Body of pancreas (tissue), 4 donors: ENCODE data around the gene SCRN2. TPM values are rescaled to one million over a fixed set of nuclear protein-coding genes. Genes with fewer than 3 reads are reported as not detected.

ENCODE experiments used
- ATAC-seq: fragments of 150-250 bp; one replicate; pipeline ENCODE4 v1.9.1; 2016
- DNase-seq, 4 donors: peaks; one replicate each; pipeline ENCODE4 v3.0.0-alpha.2; 2019
- H3K27ac ChIP-seq, 4 donors: fragments of 200-600 bp; sonication (generic); 1 replicate in 3 of 4; 2 replicates in 1 of 4; pipeline versions ENCODE4 v1.5.1 to v1.6.1; 2016 to 2019; ENCODE audit warnings: mild to moderate bottlenecking in 1 of 4, mixed read lengths in 1 of 4, moderate library complexity in 1 of 4
- H3K27me3 ChIP-seq, 2 donors: fragments of 200-600 bp; sonication (generic); one replicate each; pipeline ENCODE4 v1.6.0; 2016; ENCODE audit warnings: mild to moderate bottlenecking in 1 of 2
- H3K36me3 ChIP-seq, 2 donors: fragments of 200-600 bp; sonication (generic); replicated peaks in 1 of 2; 2 replicates each; pipeline ENCODE4 v1.5.1; 2016; ENCODE audit warnings: low read depth in 2 of 2; ENCODE audit not compliant: insufficient read depth in 1 of 2
- H3K4me1 ChIP-seq: fragments of 200-600 bp; sonication (generic); one replicate; pipeline ENCODE4 v1.6.0; 2016
- H3K4me3 ChIP-seq, 2 donors: fragments of 200-600 bp; sonication (generic); 1 replicate in 1 of 2; 2 replicates in 1 of 2; pipeline ENCODE4 v1.5.1; 2016 to 2019
- H3K9me3 ChIP-seq, 3 donors: fragments of 200-600 bp; sonication (generic); 1 replicate in 2 of 3; 2 replicates in 1 of 3; pipeline ENCODE4 v1.5.1; 2016
- CTCF ChIP-seq, 7 experiments: fragments of 450-650 bp in 4 of 7; fragments of 200-600 bp in 3 of 7; sonication (generic) in 3 of 7; IDR thresholded peaks; one replicate each; pipeline ENCODE4 v1.5.1; 2016 to 2019; ENCODE audit warnings: antibody characterized with exemption in 7 of 7
- POLR2A ChIP-seq, 3 donors: fragments of 450-650 bp; IDR thresholded peaks; one replicate each; pipeline ENCODE4 v1.6.1; 2016; ENCODE audit warnings: antibody characterized with exemption in 3 of 3, mild to moderate bottlenecking in 2 of 3
- WGBS, 2 donors: methylation state at CpG; one replicate each; pipeline ENCODE4 v1.1.5; 2017; 5-methylcytosine and 5-hydroxymethylcytosine counted together
- intact Hi-C: fragments of 100-400 bp; cut with DNase I; formaldehyde crosslinking; loops from one replicate; pipeline ENCODE4 v1.15.1; 2023
- total RNA-seq, 2 donors: library from RNA; depleted of rRNA; stranded (reverse); fragments of >200 nt; gene quantifications; one replicate each; pipeline ENCODE4 v1.1.0, GENCODE V29; 2016

The SCRN2 gene
- total RNA-seq, 2 donors from 2014 or later, result 37.2 to 45.7 TPM

- intact Hi-C loops, result no loop called here
- ATAC-seq (no peak), DNase-seq (no peak)
- Histone ChIP-seq H3K36me3 (no peaks in the 10 kb centered on the region), H3K27ac (no peak overlapping the region), H3K27me3 (no peaks in the 10 kb centered on the region), H3K9me3 (no peaks in the 10 kb centered on the region), H3K4me1 (no peaks in the 10 kb centered on the region), H3K4me3 (no peak overlapping the region)
- WGBS, 2 donors, result 64 to 68% methylated on average over 2 of the region's 2 CpGs
- no peak for TF ChIP-seq POLR2A (IDR thresholded peaks at IDR 0.05)
- TF ChIP-seq CTCF (IDR thresholded peaks at IDR 0.05), result no peak
Measured at GRCh38 chr17:47879028-47879585, 38.0 kb upstream of the SCRN2 start.

GRCh38 chr17:47878203-47879027 lies 37.3 kb upstream of the SCRN2 start:
- H3K4me3 ChIP-seq, result no peak overlapping the region
- intact Hi-C loops, result no loop called here

GRCh38 chr17:47877368-47878034 lies 36.4 kb upstream of the SCRN2 start:
- no peak for DNase-seq
- Histone ChIP-seq H3K9me3 (no peaks in the 10 kb centered on the region), H3K27me3 (peaks cover 0 to 3% of the 10 kb centered on the region in 2 donors), H3K36me3 (no peaks in the 10 kb centered on the region), H3K4me3 (no peak overlapping the region), H3K27ac (no peak overlapping the region), H3K4me1 (no peaks in the 10 kb centered on the region)
- TF ChIP-seq CTCF (IDR thresholded peaks at IDR 0.05) (no peak), POLR2A (IDR thresholded peaks at IDR 0.05) (no peak)
- WGBS, 2 donors, result 52 to 57% methylated on average over 9 of the region's 9 CpGs
- no peak for ATAC-seq
- intact Hi-C loops, result no loop called here

More at GRCh38 chr17:47878203-47879027, 37.3 kb upstream of the SCRN2 start:
- no peaks in the 10 kb centered on the region for H3K36me3 ChIP-seq
- ATAC-seq (no peak), DNase-seq (no peak)
- H3K27me3 ChIP-seq, result no peaks in the 10 kb centered on the region
- H3K27ac ChIP-seq, result no peak overlapping the region
- no peaks in the 10 kb centered on the region for H3K9me3 ChIP-seq
- H3K4me1 ChIP-seq, result no peaks in the 10 kb centered on the region
- TF ChIP-seq POLR2A (IDR thresholded peaks at IDR 0.05), result no peak
- no peak for TF ChIP-seq CTCF (IDR thresholded peaks at IDR 0.05)
- WGBS, 2 donors, result 52% methylated on average over 10 of the region's 10 CpGs

- H3K36me3 ChIP-seq, result no peaks in the 10 kb centered on the region
- DNase-seq (no peak), ATAC-seq (no peak)
- H3K4me3 ChIP-seq, result no peak overlapping the region
- H3K9me3 ChIP-seq, result no peaks in the 10 kb centered on the region
- no peak overlapping the region for H3K27ac ChIP-seq
- no peaks in the 10 kb centered on the region for H3K4me1 ChIP-seq
- intact Hi-C loops, result no loop called here
- TF ChIP-seq CTCF (IDR thresholded peaks at IDR 0.05) (no peak), POLR2A (IDR thresholded peaks at IDR 0.05) (no peak)
- H3K27me3 ChIP-seq, result peaks cover 3 to 13% of the 10 kb centered on the region in 2 donors
- WGBS, 2 donors, result 48 to 58% methylated on average over 8 to 11 of the region's 11 CpGs
Measured at GRCh38 chr17:47875011-47875985, 34.2 kb upstream of the SCRN2 start.
